Measurements from ENCODE around the gene KCNMA1.

DNA sequence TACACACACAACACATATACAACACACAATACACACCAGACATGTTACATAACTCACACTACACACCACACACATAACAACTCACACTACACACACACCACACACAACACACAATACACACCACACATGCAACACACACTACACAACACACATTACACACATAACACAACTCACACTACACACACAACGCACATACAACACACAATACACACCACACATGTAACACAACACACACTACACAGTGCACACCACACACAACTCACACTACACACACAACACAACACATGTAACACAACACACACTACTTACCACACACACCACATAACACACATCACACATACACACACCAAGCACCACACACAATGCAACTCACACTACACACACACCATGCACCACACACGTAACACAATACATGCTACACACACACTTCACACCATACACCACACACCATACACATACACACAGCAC is 166.5 kb downstream of the KCNMA1 start:
- TF ChIP-seq EP300 (IDR thresholded peaks at IDR 0.05) (no peak), POLR2A (IDR thresholded peaks at IDR 0.05) (no peak), POLR2AphosphoS5 (IDR thresholded peaks at IDR 0.05) (no peak)
- TF ChIP-seq, protein P1, sequence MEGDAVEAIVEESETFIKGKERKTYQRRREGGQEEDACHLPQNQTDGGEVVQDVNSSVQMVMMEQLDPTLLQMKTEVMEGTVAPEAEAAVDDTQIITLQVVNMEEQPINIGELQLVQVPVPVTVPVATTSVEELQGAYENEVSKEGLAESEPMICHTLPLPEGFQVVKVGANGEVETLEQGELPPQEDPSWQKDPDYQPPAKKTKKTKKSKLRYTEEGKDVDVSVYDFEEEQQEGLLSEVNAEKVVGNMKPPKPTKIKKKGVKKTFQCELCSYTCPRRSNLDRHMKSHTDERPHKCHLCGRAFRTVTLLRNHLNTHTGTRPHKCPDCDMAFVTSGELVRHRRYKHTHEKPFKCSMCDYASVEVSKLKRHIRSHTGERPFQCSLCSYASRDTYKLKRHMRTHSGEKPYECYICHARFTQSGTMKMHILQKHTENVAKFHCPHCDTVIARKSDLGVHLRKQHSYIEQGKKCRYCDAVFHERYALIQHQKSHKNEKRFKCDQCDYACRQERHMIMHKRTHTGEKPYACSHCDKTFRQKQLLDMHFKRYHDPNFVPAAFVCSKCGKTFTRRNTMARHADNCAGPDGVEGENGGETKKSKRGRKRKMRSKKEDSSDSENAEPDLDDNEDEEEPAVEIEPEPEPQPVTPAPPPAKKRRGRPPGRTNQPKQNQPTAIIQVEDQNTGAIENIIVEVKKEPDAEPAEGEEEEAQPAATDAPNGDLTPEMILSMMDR (IDR thresholded peaks at IDR 0.05), result no peak
